MV-4-11 (cell line): Measurements from ENCODE around the gene ACOXL.

ENCODE experiments used
- DNase-seq: peaks from one replicate; lab custom pipeline; 2025; lab: John Stamatoyannopoulos, UW

ACOXL gene

DNA sequence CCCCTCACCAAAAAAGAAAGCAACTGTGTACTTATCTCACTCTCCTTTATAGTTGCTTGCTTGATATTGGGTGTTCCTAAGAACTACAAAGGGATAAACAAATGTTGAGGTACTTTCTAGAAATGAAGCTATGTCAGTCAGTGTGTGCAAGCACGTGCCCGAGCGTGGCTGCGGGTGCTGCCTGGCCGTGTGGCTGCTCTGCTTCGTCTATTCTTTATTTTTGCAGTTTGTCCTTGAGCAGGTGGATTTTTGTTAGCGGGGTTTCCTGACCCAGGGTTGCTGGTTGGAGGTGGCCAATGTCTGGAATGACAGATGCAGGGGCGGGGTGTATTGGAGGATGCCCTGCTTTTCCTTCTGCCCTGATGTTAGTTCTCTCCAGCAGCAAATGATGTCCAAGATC, 62.6 kb downstream of the ACOXL start:
- no peak for DNase-seq

DNA sequence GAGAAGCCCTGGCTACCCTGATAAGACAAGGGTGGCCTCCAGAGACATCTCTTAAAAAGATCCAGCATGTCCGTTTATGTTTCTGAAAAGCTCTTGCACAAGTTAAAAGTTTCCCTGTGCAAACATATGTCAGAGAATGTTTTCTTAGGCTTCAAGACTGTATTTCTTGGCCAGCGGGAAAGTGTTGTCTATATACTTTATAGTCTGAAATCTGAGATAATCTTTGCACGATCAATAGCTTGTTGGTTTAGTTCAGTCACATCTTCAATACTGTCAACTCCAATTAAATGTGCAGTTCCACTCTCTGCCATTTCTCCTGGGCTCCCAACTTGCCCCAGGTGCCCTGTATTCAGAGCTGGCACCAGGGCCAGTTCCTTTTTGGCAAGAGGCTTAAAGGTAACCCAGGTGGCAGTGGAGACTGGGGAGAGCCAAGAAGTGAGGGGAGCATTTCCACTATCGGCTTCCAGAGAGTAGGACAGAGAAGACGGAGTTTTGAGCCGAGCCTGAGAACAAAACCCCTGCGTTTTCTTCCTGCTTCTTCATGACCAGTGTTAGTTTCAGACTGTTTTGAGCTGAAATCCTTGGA, 64.4 kb downstream of the ACOXL start:
- no peak for DNase-seq

DNA sequence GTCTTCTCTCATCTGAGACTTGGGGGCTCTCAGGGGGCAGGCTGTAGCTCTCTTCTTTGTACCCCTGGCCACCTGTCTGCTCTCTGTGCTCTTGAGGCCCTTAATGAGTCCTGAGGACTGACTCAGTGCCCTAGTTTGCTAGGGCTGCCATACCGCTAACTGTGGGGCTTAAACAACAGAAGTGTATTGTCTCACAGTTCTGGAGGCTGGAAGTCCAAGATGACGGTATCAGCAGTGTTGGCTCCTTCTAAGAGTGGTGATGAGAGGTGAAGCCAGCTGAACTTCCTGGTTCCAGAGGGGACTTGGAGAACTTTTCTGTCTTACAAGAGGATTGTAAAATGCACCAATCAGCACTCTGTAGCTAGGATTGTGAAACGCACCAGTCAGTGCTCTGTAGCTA, 67.0 kb downstream of the ACOXL start:
- no peak for DNase-seq

DNA sequence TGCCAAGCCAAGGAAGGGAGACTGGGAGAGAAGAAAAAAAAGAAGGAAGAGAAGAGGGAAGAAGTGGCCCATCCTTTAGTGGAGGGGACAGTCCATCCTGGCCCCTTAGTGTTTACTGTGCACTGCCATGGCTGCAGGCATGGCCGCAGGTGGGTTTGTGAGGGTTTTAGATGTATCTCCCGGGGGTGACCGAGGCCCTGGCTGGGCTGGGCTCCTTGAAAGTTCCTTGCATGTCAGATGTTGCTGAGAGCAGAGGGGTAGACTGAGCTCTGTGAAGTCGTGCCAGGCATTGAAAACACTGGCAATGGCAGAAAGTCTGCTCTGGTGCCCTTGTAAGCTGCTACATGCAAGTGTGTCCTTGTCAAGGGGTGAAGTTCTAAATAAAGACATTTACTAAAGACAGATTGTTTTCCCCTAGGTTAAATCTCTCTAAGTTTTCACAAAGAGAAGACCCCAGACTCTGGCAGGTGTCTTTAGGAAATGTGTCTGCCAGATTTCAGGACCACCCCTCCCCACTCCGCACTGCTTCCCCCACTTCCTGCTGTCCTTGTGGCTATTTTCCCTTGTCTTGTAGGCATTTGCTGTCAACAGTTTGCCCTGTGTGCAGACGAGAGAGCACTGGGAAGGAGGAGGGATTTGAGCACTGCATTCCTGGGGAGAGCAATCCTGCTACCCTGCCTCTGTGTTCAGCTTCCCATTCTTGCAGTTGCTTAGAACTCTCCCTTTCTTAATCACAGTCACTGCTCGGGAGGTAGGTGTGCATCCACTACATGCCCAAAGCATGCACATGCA, 68.4 kb downstream of the ACOXL start:
- no peak for DNase-seq

DNA sequence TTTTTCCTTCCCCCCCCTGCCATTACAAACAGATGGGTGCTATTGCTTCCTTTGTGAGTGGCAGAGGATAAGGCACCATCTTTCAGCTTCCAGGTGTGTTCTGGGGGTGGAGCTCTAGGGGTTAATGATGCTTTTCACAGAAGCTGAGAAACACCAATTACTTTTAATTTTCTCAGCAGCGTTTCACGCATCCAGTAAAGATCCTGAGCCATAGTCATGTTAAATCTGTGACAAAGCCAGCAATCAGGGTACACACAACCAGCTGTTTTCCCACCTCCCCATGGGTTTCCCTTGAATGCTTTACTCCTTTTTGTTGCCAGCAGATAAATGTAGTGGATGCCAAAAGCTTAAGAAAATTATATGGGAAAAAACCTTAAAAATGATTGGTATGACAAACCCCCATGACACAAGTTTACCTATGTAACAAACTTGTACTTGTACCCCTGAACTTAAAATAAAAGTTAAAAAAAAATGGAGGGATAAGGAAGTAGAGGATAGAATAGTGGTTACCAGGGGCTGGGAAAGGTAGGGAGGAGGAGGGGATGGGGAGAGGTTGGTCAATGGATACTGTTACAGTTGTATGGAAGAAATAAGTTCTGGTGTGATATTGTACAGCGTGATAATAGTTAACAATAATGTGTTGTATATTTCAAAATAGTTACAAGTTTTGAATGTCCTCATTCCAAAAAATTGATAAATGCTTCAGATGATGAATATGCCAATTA, 70.0 kb downstream of the ACOXL start:
- no peak for DNase-seq

DNA sequence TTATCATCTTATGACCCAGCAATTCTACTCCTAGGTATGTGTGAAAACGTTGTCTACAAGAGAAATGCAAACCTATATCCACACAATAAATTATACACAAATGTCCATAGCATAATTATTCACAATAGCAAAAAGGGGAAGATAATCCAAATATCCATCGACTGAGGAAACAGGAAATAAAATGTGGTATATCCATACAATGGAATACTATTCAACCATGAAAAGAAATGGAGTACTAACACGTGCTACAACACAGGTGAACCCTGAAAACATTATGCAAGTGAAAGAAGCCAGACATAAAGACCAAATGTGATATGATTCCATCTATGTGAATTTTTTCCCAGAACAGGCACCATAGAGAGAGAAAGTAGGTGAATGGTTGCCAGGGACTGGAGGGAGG, 72.1 kb downstream of the ACOXL start:
- DNase-seq, result no peak

DNA sequence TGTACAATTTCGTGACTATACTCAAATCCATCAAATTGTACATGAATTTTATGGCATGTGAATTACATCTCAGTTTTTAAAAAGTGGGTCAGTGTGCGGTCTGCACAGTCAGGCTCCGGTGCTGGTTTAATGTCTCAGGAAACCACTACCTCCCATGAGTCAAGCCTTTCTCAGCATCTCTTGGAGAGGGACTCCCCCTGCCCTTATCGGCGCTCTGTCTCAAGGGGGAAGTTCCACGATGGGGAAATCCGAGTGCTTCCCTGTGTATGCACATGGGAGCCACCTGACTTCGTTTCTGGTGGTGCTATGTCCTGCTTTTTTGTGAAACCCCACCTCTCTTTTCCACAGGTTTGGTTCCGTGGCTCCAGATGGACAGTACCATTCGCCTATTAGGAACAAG, 72.5 kb downstream of the ACOXL start:
- DNase-seq, result no peak

DNA sequence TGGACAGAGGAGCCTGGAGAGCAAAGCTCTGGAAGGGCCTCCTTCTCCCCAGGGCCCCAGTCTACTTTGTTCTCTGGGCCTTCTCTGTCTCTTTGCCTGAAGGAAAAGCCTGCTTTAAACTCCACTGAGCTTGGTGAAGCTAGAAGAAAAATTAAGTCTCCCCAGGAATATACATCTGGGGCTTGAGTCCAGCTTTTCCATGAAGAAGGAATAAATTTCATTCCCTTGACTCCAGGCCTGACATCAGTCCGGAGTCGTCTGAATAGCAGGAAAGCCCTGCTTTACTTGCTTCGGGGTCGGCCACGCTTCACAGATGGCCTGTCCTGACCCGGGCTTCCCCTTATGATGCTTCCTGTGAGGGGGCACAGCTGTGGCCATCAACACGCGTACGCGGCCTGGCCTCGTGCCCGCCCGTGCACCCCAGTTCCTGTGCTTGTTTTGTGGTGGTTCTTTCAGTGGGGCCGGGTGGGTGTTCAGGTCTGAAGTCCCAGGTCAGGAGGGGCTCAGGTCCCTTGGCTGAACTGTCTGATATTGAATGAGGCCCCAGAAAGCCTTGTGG, 73.6 kb downstream of the ACOXL start:
- DNase-seq, result no peak

DNA sequence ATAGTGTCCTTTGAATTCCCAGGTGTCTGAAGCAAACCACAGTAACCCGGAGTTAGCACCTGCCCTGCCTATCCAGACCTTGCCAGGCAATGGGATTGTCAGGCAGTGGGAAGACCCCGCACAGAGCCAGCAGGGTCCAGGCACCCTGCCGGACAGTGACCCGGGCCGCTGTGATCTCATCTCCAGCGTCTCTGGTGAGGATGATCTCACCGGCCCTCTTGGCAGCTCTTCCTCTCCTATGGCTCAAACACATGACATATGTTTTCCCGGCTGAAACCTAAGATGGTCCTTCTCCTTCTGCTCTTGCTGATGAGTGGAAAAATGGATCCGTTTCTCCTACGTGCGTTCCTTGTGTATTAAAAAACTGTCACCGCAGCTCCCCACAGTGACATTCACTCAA, 75.1 kb downstream of the ACOXL start:
- no peak for DNase-seq

DNA sequence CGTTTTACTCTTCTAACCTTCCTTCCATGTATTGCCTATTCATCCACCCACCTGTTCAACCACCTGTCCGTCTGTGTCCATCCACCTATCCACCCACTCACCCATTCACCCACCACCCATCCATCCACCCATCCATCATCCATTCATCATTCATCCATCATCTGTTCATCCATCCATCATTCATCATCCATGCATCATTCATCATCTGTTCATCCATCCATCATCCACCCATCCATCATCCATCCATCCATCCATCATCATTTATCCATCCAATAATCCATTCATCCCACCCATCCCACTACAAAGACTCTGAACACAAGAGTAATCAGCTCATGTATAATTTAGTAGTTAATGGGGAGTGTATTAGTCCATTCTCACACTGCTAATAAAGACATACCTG, 78.0 kb downstream of the ACOXL start:
- no peak for DNase-seq

DNA sequence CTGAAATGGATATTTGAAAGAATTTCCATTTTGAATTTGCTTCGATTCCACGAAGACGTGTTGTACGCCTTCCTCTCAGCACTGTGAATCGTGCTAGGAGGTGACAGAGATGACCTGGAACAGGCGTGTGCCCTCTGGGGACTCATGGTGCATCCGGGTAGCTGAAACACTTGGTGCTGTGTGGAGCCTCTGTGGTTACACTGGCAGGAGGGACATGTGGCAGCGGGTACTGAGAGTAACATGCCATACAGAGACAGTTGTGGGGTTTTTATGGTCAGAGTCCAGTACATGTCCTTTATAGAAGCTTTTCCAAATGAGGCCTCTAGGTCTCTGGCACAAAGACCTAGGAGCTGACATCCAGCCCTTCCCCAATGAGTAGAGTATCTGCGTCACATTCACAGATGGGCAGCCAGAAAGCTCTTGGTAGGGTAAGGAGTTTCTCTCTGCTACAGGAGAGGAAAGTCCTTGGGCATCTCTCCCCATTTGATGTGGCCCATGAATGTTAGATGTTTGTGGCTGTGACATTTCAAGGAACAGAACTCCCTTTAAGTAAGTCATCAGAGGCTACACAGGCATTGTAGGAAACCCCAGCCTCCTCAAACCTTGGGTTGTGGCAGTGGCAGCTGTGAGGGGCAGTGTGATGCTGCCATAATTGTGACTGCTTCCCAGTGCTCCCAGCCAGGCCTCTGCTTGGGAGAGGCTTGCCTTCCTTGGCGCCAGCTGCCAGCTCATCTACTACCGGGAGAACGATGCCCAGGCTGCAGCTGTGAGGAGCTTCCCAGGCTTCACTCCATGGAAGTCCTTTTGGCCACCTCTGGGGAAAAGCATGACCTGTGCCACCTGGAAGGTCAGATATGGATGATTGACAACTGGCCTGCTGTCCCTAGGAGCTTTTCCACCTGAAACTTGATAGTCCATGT, 80.6 kb downstream of the ACOXL start:
- DNase-seq, result no peak

DNA sequence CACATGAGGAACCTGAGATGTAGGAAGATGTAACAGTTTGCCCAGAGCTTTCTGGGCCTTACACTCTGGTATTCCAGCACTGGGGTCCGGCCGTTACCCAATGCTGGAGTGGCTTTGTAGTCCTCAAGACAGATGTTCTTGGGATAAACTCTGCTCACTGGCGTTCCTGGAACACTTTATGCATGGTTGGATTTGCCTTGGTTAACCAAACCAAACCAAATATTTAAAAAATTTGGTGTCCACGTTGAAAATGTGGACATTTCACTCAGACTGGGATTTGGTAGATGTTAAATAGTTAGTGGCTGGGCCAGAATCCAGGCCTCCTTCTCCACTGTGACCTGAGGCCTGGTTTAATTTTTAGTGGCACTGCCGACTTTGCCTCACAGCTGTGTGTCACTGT, 81.5 kb downstream of the ACOXL start:
- no peak for DNase-seq

DNA sequence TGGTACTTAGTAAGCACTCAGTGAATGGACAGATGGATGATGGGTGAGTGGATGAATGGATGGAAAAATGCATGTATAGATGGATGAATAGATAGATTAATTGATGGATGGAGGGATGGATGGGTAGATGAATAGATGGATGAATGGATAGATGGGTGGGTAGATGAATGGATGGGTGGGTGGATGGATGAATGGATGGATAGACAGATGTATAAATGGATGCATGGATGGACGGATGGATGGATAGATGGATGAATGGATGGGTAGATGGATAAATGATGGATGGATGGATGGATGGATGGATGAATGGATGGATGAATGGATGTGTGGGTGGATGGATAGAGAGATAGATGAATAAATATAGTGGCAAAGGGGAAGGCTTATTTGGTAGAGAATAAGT, 83.6 kb downstream of the ACOXL start:
- DNase-seq, result no peak

DNA sequence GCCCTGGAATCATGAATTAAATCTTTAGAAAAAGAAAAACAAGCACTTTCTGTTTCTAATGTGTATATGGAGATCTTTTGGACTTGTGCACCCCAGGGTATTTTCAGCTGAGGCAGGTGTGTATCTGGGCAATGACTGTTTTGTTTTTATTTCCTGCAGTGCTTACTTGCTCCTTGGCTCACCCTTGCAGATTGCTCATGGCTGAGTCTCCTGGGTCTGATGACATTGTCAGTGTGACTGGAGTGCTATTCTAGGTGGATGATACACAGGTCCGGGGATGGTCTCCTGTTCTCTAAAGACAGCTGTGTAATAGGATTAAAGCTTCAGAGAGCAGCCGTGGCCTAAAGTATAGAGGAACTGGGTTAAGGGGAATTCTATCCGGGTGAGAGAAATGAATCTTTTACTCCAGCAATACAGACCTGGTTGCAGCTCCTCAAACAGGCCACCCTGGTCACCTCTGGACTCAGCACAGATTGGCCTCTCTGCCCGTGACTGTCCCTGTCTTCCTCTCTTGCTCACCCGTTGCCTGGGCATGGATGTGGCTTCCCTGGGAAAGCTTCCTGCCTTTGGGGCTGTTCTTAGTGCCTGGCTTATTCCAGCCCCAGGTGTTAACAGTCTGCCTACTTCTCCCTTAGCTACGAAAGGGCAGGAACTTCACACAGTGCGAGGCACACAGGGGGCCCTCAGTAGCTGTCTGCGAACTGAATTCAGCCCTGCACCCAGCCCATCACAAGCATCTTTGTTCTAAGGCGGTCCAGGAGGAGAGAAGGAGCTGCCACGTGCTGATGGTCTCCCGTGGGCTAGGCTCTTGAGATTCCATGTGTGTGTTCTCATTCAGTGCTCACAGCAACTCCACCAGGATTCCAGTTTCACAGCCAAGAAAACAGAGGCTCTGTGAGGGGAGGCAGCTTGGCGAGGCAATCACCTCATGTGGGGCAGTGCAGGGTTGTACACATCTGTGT, 84.3 kb downstream of the ACOXL start:
- no peak for DNase-seq

DNA sequence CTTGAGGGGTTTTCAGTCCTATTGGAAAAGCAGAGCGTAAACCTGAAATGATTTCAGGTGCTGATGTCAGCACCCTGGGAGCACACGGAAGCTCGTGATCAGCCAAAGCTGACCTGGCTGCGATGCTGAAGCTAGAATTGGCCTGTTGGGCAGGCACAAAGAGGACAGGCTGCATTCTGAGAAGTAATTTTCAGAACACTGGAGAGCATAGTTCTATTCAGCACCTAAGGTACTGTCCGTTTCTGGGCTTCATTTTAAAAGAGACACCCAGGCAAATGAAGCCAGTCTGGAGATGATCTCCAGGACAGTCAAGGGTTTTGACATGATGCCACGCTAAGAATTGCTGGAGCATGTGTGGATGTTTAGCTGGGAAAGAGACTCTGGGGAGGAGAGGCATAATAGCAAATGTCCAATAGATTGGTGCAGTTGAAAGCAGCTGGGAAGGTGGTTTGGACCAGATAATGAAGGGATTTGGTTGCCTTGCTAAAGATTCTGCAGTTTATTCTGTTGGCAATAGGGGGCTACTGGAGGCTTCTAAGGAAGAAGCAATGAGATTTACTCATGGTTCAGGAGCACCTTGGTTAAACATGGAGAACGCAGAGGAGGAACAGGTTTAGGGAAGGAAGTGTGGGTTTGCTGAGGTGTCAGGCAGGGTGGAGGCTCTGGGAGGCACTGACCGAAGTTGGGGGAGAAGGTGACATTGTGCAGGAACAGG, 86.6 kb downstream of the ACOXL start:
- peak; percentile 2 for DNase-seq

DNA sequence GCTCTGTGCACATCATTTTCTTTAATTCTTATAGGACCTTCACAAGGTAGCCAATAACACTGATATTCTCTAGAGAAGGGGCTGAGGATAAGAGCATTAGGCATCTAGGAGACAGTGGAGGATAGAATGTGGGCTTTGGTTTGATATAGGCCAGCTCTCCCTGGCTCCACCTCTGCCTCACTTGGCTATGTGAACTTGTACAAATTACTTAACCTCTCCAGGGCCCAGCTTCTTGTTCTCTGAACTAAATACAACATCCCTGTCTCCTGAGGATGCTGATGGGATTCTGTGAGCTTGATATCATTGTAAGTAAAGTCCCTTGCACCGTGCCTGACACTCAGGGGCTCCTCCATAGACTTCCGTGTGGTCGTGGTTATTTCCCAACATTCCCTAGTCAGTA, 87.3 kb downstream of the ACOXL start:
- no peak for DNase-seq

DNA sequence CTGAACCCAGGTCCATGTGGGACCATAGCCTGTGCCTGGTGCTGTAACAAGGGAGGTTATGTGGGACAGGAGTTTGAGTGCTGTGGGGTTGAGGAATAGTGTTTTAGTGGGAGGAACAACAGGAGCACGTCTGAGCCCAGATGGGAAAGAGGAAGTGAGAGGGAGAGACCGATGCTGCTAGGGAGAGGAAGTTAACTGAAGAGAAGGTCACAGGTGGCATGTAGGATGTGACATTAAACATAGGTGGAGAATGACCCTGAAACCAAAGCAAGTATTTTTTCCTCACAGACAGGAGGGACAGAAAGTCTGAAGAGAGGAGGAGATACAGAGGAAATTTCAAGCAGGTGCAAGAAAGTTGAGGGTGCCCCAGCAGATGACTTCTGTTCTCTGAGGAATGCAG, 87.8 kb downstream of the ACOXL start:
- peak; percentile 77 for DNase-seq

DNA sequence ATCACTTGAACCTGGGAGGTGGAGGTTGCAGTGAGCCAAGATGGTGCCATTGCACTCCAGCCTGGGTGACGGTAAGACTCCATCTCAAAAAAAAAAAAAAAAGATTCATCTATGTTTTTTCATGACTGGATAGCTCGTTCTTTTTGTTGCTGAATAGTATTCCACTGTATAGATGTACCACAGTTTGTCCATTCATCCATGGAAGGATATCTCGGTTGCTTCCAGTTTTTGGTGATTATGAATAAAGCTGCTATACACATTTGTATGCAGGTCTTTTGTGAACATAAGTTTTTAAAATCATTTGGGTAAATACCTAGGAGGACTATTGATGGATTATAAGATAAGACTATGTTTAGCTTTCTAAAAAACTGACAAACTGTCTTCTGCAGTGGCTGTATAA, 90.8 kb downstream of the ACOXL start:
- DNase-seq, result no peak

DNA sequence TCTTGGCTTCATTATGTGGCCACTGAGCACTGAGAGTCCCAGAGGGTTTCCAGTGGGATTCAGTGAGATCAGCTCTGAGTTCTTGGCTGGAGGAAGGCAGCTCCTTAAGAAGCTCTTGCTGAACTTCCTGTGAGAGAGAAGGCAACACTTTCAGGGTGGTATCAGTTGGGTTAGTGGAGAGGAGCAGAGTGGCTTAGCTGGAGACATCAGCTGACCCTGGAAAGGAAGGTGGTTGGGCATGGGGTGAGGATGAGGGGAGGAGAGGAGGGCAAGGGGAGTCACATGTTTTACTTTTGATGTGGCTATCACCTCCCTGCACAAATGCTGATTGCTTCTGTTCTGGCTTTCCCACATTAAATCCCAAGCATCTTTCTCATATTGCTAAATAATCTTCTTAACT, 95.1 kb downstream of the ACOXL start:
- DNase-seq, result no peak

DNA sequence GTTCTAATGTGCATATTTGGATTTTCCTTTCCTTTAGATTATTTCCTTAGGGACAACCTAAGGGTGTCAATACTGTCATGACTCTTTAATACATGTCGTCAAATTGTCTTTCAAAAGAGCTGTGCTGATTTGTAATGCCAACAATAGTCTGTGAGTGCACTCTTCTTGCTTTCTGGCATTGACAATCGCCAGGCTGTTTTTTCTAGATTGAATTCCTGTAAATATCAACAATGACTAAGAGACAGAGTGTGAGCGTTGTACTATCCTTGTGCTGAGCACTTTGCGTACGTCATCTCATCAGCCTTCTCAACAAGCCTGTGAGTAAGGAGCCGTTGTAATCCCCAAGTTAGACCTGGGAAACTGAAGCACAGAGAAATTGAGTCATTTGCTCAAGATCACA, 96.0 kb downstream of the ACOXL start:
- no peak for DNase-seq
